ENCODE measurements around the gene SRCIN1. TPM values are rescaled to one million over a fixed set of nuclear protein-coding genes. Genes with fewer than 3 reads are reported as not detected.

SRCIN1 gene
- total RNA-seq, 4 donors from 2014 or later: 0.54 to 0.89 (median 0.69) TPM

- peaks cover 6 to 7% of the 10 kb centered on the region in 2 donors for H3K4me1 ChIP-seq
- H3K9me3 ChIP-seq: no peaks in the 10 kb centered on the region
- no peak for TF ChIP-seq POLR2A (IDR thresholded peaks at IDR 0.05)
- TF ChIP-seq CTCF (IDR thresholded peaks at IDR 0.05): no peak
- no peak overlapping the region for H3K4me3 ChIP-seq (replicated peaks in 1 of 3)
- no peak overlapping the region for H3K27ac ChIP-seq
- WGBS, 2 donors: 56 to 57% methylated on average over 9 to 10 of the region's 12 CpGs
- H3K27me3 ChIP-seq: peaks cover 12% of the 10 kb centered on the region
- DNase-seq: no peak
- H3K36me3 ChIP-seq: no peaks in the 10 kb centered on the region
- intact Hi-C loops (cut with DNase I): no loop called here
These were observed 28.0 kb downstream of the SRCIN1 start for GRCh38 chr17:38577645-38578173.

- H3K36me3 ChIP-seq: no peaks in the 10 kb centered on the region
- TF ChIP-seq POLR2A (IDR thresholded peaks at IDR 0.05) (no peak), CTCF (IDR thresholded peaks at IDR 0.05) (no peak)
- no peak for DNase-seq
- intact Hi-C loops (cut with DNase I): no loop called here
- H3K9me3 ChIP-seq: no peaks in the 10 kb centered on the region
- H3K27ac ChIP-seq: no peak overlapping the region
- peaks cover 8 to 11% of the 10 kb centered on the region in 2 donors for H3K4me1 ChIP-seq
- WGBS, 2 donors: 70 to 74% methylated on average over 2 to 3 of the region's 3 CpGs
- no peak overlapping the region for H3K4me3 ChIP-seq (replicated peaks in 1 of 3)
- H3K27me3 ChIP-seq: peaks cover 12% of the 10 kb centered on the region
These were observed 28.5 kb downstream of the SRCIN1 start for GRCh38 chr17:38577244-38577643.

- DNase-seq: no peak
- Histone ChIP-seq H3K4me1 (peaks cover 10 to 14% of the 10 kb centered on the region in 2 donors), H3K27me3 (peaks cover 12% of the 10 kb centered on the region), H3K27ac (no peak overlapping the region), H3K9me3 (no peaks in the 10 kb centered on the region), H3K36me3 (no peaks in the 10 kb centered on the region), H3K4me3 (replicated peaks in 1 of 3) (no peak overlapping the region)
- WGBS, 2 donors: 57 to 63% methylated on average over 5 of the region's 5 CpGs
- TF ChIP-seq CTCF (IDR thresholded peaks at IDR 0.05) (no peak), POLR2A (IDR thresholded peaks at IDR 0.05) (no peak)
- intact Hi-C loops (cut with DNase I): no loop called here
These were observed 30.0 kb downstream of the SRCIN1 start for GRCh38 chr17:38575781-38576180.

GRCh38 chr17:38574712-38575111 lies 31.0 kb downstream of the SRCIN1 start:
- TF ChIP-seq POLR2A (IDR thresholded peaks at IDR 0.05): no peak
- TF ChIP-seq CTCF (IDR thresholded peaks at IDR 0.05): no peak
- H3K4me1 ChIP-seq: peaks cover 10 to 14% of the 10 kb centered on the region in 2 donors
- intact Hi-C loops (cut with DNase I): no loop called here
- WGBS, 2 donors: 65 to 78% methylated on average over 12 to 13 of the region's 13 CpGs
- no peaks in the 10 kb centered on the region for H3K36me3 ChIP-seq
- H3K4me3 ChIP-seq (replicated peaks in 1 of 3): no peak overlapping the region
- H3K27ac ChIP-seq: no peak overlapping the region
- no peaks in the 10 kb centered on the region for H3K9me3 ChIP-seq
- peaks cover 12% of the 10 kb centered on the region for H3K27me3 ChIP-seq
- no peak for DNase-seq

- no peaks in the 10 kb centered on the region for H3K36me3 ChIP-seq
- intact Hi-C loops (cut with DNase I): no loop called here
- peak in 1 of 2 donors; percentile 18 for DNase-seq
- WGBS, 2 donors: 7% methylated on average over 7 to 14 of the region's 61 CpGs
- no peaks in the 10 kb centered on the region for H3K9me3 ChIP-seq
- H3K27me3 ChIP-seq: peaks cover 4% of the 10 kb centered on the region
- H3K27ac ChIP-seq: no peak overlapping the region
- H3K4me3 ChIP-seq (replicated peaks in 1 of 3): no peak overlapping the region
- H3K4me1 ChIP-seq: peaks cover 3 to 7% of the 10 kb centered on the region in 2 donors
- no peak for TF ChIP-seq CTCF (IDR thresholded peaks at IDR 0.05)
- TF ChIP-seq POLR2A (IDR thresholded peaks at IDR 0.05): no peak
These were observed 32.9 kb downstream of the SRCIN1 start for GRCh38 chr17:38572669-38573365.

All from thyroid gland (tissue), 4 donors.